GM18909 (cell line): ENCODE results near the gene SERPINB8.

Experiments used
- ATAC-seq: cut with Tn5 transposase; IDR thresholded peaks from one replicate; pipeline ENCODE4 v1.9.1; 2021; ENCODE audit warnings: mild to moderate bottlenecking; ENCODE audit not compliant: unreplicated experiment, poor library complexity

SERPINB8 gene

GRCh38 chr18:63963615-63964256 is 6.1 kb upstream of the SERPINB8 start:
- peak; percentile 80 for ATAC-seq

GRCh38 chr18:63964908-63965307 is 5.0 kb upstream of the SERPINB8 start:
- ATAC-seq: no peak

GRCh38 chr18:63965716-63966330 is 4.1 kb upstream of the SERPINB8 start:
- no peak for ATAC-seq

GRCh38 chr18:63970809-63971205 is 926 bp downstream of the SERPINB8 start:
- peak; percentile 1 for ATAC-seq

DNA sequence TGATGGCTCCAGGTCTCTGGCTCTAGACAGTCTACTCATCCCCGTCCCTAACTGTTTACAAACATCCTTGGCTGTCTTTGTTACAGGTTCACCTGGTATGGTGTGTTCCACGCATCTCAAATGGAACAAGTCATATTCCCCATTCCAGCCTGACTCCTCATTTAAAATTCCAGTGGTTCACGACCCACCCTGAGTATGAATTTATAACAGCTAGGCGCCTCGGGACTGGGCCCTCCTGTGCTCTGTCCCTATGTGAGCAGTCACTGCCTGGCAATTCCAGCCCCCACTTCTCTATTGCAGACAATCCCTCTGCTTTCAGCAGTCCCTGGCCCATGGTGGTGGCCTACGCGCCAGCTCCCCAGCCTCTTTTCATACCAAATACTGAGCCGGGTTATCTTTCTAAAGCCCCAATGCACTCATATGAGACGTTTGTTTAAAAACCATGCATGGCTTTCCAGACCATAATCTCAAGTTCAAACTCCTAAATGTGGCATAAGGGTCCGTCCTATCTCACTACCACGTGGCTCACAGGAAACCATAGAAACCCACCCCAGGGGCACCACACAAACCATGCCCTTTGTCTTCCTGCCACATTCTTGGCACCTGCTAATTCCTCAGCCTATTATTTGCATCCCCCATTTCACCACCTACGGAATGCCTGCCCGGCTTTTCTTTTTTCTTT is 1.6 kb downstream of the SERPINB8 start:
- no peak for ATAC-seq

- ATAC-seq: no peak
Measured at GRCh38 chr18:63972002-63972376, 2.1 kb downstream of the SERPINB8 start.

- ATAC-seq: no peak
Measured at GRCh38 chr18:63974991-63975390, 5.1 kb downstream of the SERPINB8 start.

- ATAC-seq: no peak
Measured at GRCh38 chr18:63975628-63976027, 5.7 kb downstream of the SERPINB8 start.

GRCh38 chr18:63977040-63977439 is 7.2 kb downstream of the SERPINB8 start:
- no peak for ATAC-seq

GRCh38 chr18:63979409-63979920 is 9.6 kb downstream of the SERPINB8 start:
- peak; percentile 81 for ATAC-seq

- ATAC-seq: no peak
Measured at GRCh38 chr18:63980027-63980426, 10.1 kb downstream of the SERPINB8 start.

DNA sequence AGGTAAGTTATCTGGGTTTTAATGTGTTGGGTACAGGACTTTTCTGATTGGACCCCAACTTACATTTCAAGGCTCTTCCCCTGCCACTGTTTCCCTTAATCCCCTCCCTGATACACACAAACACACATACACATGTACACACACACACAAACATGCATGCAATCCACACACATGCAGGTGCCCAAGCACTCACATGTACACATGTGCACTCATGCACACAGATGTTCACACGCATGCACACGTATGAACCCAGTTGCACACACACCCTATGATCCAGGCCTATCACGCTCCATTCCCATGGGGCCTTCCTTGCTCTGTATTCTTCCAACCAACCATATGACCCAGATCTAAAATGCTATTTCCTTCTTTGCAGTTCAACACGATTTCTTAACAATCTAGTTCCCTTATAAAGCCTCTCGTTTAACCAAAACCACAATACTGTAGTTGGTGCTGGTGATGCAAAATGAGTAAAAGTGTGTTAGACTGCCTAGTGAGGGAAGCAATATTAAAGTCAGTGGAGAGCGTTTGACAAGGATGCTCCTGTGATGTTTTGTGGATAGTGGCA is 11.1 kb downstream of the SERPINB8 start:
- ATAC-seq: no peak

- no peak for ATAC-seq
Measured at GRCh38 chr18:63981719-63982118, 11.8 kb downstream of the SERPINB8 start.

DNA sequence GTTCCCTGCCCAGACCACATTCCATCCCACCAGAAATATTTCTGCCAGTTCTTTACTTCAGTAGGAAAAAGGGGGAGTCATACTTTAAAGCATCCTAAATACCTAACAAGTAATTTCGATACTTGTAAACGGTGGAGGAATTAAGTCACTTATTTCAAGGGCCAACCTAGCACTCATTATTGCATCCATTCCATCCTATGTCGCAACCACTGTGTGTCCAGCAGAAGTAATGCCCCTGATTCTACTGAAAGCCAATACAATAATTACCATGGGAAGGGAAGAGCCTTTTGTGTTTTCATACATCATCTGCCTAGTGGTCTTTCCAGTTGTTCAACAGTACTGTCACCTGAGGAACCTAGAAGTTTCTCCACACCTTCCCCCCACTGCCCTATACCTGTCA is 12.5 kb downstream of the SERPINB8 start:
- no peak for ATAC-seq

GRCh38 chr18:63986885-63987284 is 17.0 kb downstream of the SERPINB8 start:
- ATAC-seq: no peak

DNA sequence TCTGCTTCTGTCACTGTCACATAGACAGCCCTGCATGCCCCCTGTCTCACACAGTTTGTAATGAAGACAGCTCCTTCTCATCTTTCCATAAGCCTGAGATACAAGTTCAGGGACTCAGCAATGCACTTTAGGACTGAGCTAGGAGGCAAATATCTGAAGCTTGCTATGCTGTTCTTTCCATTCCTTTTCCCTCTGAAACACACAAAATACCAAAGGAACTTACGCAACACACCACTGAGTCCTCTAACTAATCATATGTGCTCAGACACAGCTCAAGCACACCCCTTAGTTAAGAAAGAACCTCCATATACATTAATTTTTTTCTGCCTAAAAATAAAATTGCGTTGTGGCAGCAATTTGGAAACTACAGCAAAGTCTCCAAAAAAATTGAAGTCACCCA is 17.9 kb downstream of the SERPINB8 start:
- ATAC-seq: no peak

GRCh38 chr18:63992751-63993150 is 22.9 kb downstream of the SERPINB8 start:
- ATAC-seq: no peak

DNA sequence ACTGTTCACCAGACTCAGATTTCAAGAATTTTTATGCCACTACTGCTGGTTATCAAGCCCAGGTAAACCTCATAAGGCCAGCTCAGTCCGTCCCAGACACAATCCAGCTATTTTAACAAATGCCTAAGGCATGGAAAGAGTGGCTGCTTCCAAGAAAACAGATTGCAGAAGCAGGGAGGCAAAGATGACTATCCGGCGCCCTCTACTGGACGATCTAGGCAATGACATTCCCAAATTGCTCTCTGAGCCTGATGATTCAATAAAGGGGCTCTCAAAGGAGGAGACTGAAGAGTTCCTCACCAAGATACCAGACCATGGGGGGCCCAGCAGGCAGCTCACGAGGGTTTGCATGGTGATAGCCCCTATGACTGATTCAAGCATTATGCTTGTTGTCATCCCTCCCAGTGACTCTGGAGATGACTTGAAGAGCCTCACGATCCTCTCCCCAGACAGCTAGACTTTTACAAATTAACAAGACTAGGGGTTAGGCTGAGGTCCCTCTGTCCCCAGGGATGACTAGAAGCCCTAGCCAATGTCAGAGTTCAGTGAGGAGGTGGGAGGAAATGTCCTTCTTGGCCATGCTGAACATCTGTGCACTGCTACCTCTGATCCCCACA is 25.0 kb downstream of the SERPINB8 start:
- peak; percentile 50 for ATAC-seq

DNA sequence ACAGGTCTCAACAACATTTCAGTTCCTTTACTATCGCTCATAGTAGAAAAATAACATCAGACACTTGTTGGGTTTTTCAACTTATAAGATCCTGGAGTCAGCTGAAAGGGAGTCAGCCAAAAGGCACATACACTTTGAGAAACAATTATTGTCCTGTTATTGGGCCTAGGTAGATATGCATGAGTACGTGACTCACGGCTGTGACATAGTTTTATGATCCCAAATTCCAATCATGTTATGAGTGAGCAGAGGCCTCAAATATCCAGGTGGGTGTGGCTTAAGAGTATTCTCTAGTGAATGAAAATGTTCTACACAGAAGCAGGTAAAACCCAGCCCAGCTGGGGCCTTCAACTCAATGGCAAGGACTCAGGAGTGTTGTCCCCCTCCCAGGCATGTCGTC is 27.2 kb downstream of the SERPINB8 start:
- ATAC-seq: no peak

GRCh38 chr18:63997606-63998005 is 27.7 kb downstream of the SERPINB8 start:
- no peak for ATAC-seq

GRCh38 chr18:63999871-64000270 is 30.0 kb downstream of the SERPINB8 start:
- ATAC-seq: no peak
